ENCODE data around the gene BHLHE41. TPM values are rescaled to one million over a fixed set of nuclear protein-coding genes. Genes with fewer than 3 reads are reported as not detected.

The BHLHE41 gene
- polyA plus RNA-seq, 1 of the 3 experiments (the other 2 are of a cell fraction), result 16.1 TPM

DNA sequence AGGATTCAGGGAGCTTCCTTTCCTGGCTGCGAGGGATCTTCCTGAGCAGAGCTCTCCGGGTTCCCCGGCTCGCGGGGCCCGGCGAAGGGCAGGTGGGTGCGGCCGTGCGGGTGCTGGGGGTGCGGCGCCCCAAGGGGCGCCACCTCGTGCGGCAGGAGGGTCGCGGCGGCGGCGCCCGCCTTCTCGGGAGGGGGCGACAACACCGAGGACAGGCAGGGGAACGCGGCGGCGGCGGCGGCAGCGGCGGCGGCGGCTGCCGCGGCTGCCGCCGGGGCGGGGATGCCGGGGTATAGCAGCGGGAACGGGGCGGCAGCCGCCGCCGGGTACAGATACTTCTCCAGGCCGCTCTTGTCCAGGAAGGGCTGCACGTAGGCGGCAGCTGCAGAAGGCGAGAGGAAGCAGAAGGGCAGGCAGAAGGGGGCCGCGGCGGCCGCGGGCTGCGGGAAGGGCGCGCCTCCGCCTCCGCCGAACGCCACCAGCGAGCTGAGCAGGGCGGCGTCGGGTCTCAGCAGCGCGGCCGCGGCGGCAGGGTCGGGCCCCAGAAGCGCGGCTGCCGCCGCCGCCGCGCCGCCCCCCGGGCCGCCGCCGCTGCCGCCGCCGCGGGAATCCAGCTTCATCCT, 2.7 kb downstream of the BHLHE41 start:
- CTCF ChIA-PET, result interaction anchor here (0.7 to 10.1 kb wide), 26 partner anchors 8 to 686 kb away, joined by 3 to 64 read pairs (median 4); partner anchors contain the start of gene SSPN
- peak overlapping the region; percentile 98 for H3K4me2 ChIP-seq
- POLR2A ChIA-PET, result interaction anchor here (0.6 to 1.1 kb wide), 2 partner anchors 492 to 529 kb away, joined by 3 read pairs; no protein-coding TSS in a partner anchor
- peak overlapping the region; percentile 65 to 80 for H3K4me3 ChIP-seq (ENCODE audit: low read depth in 2 of 2, low read length in 1 of 2)
- peak overlapping the region; percentile 97 for H3K9ac ChIP-seq
- peak overlapping the region in 1 of 2 experiments; percentile 69; a peak in 1 of 4 replicates for H3K27ac ChIP-seq (ENCODE audit: low read depth in 2 of 2, low read length in 1 of 2)
- H3K36me3 ChIP-seq (replicated peaks in 1 of 2; ENCODE audit: control insufficient read depth in 1 of 2, insufficient read depth in 2 of 2, low read length in 1 of 2), result no peaks in the 10 kb centered on the region
- no peaks in the 10 kb centered on the region for H3K9me3 ChIP-seq
- DNase-seq, result peak; percentile 76
- no peak for TF ChIP-seq RCOR1 (IDR thresholded peaks at IDR 0.05; ENCODE audit: low read length)
- no peak for TF ChIP-seq FOSL2 (IDR thresholded peaks at IDR 0.05; ENCODE audit: borderline replicate concordance, low read depth)
- TF ChIP-seq, protein P1, sequence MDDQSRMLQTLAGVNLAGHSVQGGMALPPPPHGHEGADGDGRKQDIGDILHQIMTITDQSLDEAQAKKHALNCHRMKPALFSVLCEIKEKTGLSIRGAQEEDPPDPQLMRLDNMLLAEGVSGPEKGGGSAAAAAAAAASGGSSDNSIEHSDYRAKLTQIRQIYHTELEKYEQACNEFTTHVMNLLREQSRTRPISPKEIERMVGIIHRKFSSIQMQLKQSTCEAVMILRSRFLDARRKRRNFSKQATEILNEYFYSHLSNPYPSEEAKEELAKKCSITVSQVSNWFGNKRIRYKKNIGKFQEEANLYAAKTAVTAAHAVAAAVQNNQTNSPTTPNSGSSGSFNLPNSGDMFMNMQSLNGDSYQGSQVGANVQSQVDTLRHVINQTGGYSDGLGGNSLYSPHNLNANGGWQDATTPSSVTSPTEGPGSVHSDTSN (IDR thresholded peaks at IDR 0.05), result no peak
- TF ChIP-seq EZH2phosphoT487 (IDR thresholded peaks at IDR 0.05; ENCODE audit: borderline replicate concordance, low read depth), result no peak
- TF ChIP-seq, protein P2, sequence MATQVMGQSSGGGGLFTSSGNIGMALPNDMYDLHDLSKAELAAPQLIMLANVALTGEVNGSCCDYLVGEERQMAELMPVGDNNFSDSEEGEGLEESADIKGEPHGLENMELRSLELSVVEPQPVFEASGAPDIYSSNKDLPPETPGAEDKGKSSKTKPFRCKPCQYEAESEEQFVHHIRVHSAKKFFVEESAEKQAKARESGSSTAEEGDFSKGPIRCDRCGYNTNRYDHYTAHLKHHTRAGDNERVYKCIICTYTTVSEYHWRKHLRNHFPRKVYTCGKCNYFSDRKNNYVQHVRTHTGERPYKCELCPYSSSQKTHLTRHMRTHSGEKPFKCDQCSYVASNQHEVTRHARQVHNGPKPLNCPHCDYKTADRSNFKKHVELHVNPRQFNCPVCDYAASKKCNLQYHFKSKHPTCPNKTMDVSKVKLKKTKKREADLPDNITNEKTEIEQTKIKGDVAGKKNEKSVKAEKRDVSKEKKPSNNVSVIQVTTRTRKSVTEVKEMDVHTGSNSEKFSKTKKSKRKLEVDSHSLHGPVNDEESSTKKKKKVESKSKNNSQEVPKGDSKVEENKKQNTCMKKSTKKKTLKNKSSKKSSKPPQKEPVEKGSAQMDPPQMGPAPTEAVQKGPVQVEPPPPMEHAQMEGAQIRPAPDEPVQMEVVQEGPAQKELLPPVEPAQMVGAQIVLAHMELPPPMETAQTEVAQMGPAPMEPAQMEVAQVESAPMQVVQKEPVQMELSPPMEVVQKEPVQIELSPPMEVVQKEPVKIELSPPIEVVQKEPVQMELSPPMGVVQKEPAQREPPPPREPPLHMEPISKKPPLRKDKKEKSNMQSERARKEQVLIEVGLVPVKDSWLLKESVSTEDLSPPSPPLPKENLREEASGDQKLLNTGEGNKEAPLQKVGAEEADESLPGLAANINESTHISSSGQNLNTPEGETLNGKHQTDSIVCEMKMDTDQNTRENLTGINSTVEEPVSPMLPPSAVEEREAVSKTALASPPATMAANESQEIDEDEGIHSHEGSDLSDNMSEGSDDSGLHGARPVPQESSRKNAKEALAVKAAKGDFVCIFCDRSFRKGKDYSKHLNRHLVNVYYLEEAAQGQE (IDR thresholded peaks at IDR 0.05; ENCODE audit: low read depth, low read length), result no peak
- TF ChIP-seq, protein P3, sequence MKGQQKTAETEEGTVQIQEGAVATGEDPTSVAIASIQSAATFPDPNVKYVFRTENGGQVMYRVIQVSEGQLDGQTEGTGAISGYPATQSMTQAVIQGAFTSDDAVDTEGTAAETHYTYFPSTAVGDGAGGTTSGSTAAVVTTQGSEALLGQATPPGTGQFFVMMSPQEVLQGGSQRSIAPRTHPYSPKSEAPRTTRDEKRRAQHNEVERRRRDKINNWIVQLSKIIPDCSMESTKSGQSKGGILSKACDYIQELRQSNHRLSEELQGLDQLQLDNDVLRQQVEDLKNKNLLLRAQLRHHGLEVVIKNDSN (IDR thresholded peaks at IDR 0.05; ENCODE audit: borderline replicate concordance, low read depth), result no peak
- TF ChIP-seq TEAD4 (IDR thresholded peaks at IDR 0.05; ENCODE audit: borderline replicate concordance, insufficient read depth), result no peak
- TF ChIP-seq GATA2 (CRISPR knock-in tag; IDR thresholded peaks at IDR 0.05), result no peak
- no peak for TF ChIP-seq RFX5 (IDR thresholded peaks at IDR 0.05; ENCODE audit: low read length)
- no peak for TF ChIP-seq ELF1 (IDR thresholded peaks at IDR 0.05)
- TF ChIP-seq, protein P4, sequence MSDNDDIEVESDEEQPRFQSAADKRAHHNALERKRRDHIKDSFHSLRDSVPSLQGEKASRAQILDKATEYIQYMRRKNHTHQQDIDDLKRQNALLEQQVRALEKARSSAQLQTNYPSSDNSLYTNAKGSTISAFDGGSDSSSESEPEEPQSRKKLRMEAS (IDR thresholded peaks at IDR 0.05; ENCODE audit: low read depth), result no peak
- TF ChIP-seq FOXJ3 (CRISPR knock-in tag; IDR thresholded peaks at IDR 0.05), result no peak
- no peak for TF ChIP-seq SMC3 (IDR thresholded peaks at IDR 0.05; ENCODE audit: low read depth, low read length)
- TF ChIP-seq, protein P5, sequence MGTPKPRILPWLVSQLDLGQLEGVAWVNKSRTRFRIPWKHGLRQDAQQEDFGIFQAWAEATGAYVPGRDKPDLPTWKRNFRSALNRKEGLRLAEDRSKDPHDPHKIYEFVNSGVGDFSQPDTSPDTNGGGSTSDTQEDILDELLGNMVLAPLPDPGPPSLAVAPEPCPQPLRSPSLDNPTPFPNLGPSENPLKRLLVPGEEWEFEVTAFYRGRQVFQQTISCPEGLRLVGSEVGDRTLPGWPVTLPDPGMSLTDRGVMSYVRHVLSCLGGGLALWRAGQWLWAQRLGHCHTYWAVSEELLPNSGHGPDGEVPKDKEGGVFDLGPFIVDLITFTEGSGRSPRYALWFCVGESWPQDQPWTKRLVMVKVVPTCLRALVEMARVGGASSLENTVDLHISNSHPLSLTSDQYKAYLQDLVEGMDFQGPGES (IDR thresholded peaks at IDR 0.05; ENCODE audit: low read depth, low read length), result no peak
- no peak for TF ChIP-seq NRF1 (IDR thresholded peaks at IDR 0.05; ENCODE audit: low read depth, low read length)
- TF ChIP-seq, protein P6, sequence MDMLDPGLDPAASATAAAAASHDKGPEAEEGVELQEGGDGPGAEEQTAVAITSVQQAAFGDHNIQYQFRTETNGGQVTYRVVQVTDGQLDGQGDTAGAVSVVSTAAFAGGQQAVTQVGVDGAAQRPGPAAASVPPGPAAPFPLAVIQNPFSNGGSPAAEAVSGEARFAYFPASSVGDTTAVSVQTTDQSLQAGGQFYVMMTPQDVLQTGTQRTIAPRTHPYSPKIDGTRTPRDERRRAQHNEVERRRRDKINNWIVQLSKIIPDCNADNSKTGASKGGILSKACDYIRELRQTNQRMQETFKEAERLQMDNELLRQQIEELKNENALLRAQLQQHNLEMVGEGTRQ (IDR thresholded peaks at IDR 0.05; ENCODE audit: borderline replicate concordance, low read depth, low read length), result no peak
- TF ChIP-seq POLR2AphosphoS5 (IDR thresholded peaks at IDR 0.05; ENCODE audit: low read depth, low read length), result no peak
- peaks cover 9 to 21% of the 10 kb centered on the region in 2 experiments; a peak in 3 of 4 replicates for H3K4me1 ChIP-seq (ENCODE audit: control insufficient read depth in 1 of 2, insufficient read depth in 2 of 2, low read depth in 1 of 2, low read length in 1 of 2)
- H4K20me1 ChIP-seq (ENCODE audit: insufficient read depth), result no peaks in the 10 kb centered on the region
- no peaks in the 10 kb centered on the region for H3K9me2 ChIP-seq
- peaks cover 23% of the 10 kb centered on the region for H3F3A ChIP-seq (replicated peaks; ENCODE audit: insufficient read depth)
- WGBS (ENCODE audit: low lambda C conversion rate), result 3% methylated on average over 32 of the region's 88 CpGs
- H3K79me2 ChIP-seq (ENCODE audit: insufficient read depth), result peaks cover 23% of the 10 kb centered on the region
- H2AFZ ChIP-seq (ENCODE audit: low read depth), result no peak overlapping the region; the same call in 1 of the 2 replicates
- no peaks in the 10 kb centered on the region for H3K27me3 ChIP-seq (ENCODE audit: insufficient read depth)
